Loucy (cell line): Measurements from ENCODE around the gene KNDC1.

ENCODE experiments used
- H2AFZ ChIP-seq: fragments of 200-600 bp; sonication (generic); 2 replicates; pipeline ENCODE4 v1.6.0; 2016; ENCODE audit warnings: antibody characterized with exemption, mild to moderate bottlenecking, low read length, moderate library complexity
- H3F3A ChIP-seq: fragments of 200-600 bp; 2 replicates; pipeline ENCODE4 v1.6.0; 2016; ENCODE audit warnings: antibody characterized with exemption, low read depth, mild to moderate bottlenecking
- H3K27me3 ChIP-seq: fragments of 200-600 bp; sonication (generic); 2 replicates; pipeline ENCODE4 v1.6.1; 2014; ENCODE audit warnings: low read length, mild to moderate bottlenecking; ENCODE audit not compliant: insufficient read depth, poor library complexity, severe bottlenecking
- H3K36me3 ChIP-seq: fragments of 200-600 bp; sonication (generic); 2 replicates; pipeline ENCODE4 v1.6.1; 2016; ENCODE audit warnings: low read length; ENCODE audit not compliant: insufficient read depth
- H3K4me1 ChIP-seq: fragments of 200-600 bp; sonication (generic); 2 replicates; pipeline ENCODE4 v1.5.1; 2014; ENCODE audit warnings: low read length, mild to moderate bottlenecking; ENCODE audit not compliant: insufficient read depth, poor library complexity, severe bottlenecking
- H3K4me2 ChIP-seq: fragments of 200-600 bp; sonication (generic); 2 replicates; pipeline ENCODE4 v1.6.0; 2014; ENCODE audit warnings: antibody characterized with exemption, low read length, low read depth, mild to moderate bottlenecking; ENCODE audit not compliant: poor library complexity, severe bottlenecking
- H3K4me3 ChIP-seq: fragments of 200-600 bp; sonication (generic); 2 replicates; pipeline ENCODE4 v1.5.1; 2014; ENCODE audit warnings: low read length, mild to moderate bottlenecking, mixed read lengths; ENCODE audit not compliant: poor library complexity, severe bottlenecking
- H3K79me2 ChIP-seq: fragments of 200-600 bp; sonication (generic); 2 replicates; pipeline ENCODE4 v1.6.1; 2014; ENCODE audit warnings: low read length; ENCODE audit not compliant: insufficient read depth
- H3K9ac ChIP-seq: fragments of 200-600 bp; sonication (generic); 2 replicates; pipeline ENCODE4 v1.6.0; 2014; ENCODE audit warnings: mild to moderate bottlenecking, low read depth, low read length, moderate library complexity; ENCODE audit not compliant: poor library complexity, severe bottlenecking
- H3K9me2 ChIP-seq: fragments of 200-600 bp; sonication (generic); replicated peaks from 2 replicates; pipeline ENCODE4 v1.6.1; 2016; ENCODE audit warnings: low read depth, low read length, mixed read lengths
- H3K9me3 ChIP-seq: fragments of 200-600 bp; sonication (generic); 2 replicates; pipeline ENCODE4 v1.6.1; 2014; ENCODE audit warnings: mild to moderate bottlenecking, antibody characterized with exemption, low read length, low read depth; ENCODE audit not compliant: insufficient read depth
- H4K20me1 ChIP-seq: fragments of 200-600 bp; sonication (generic); 2 replicates; pipeline ENCODE4 v1.6.0; 2014; ENCODE audit warnings: antibody characterized with exemption, low read length, mild to moderate bottlenecking; ENCODE audit not compliant: insufficient read depth, poor library complexity, severe bottlenecking
- EZH2phosphoT487 ChIP-seq: fragments of 200-600 bp; IDR thresholded peaks from 2 replicates; pipeline ENCODE4 v1.6.1; 2018; ENCODE audit warnings: antibody characterized with exemption, mild to moderate bottlenecking, moderate library complexity, borderline replicate concordance
- TF ChIP-seq, protein P1 (sequence below): fragments of 200-600 bp; sonication (generic); conservative IDR thresholded peaks from 2 replicates; pipeline ENCODE4 v1.5.1; 2014; ENCODE audit warnings: mild to moderate bottlenecking, antibody characterized with exemption, low read length

The KNDC1 gene

DNA sequence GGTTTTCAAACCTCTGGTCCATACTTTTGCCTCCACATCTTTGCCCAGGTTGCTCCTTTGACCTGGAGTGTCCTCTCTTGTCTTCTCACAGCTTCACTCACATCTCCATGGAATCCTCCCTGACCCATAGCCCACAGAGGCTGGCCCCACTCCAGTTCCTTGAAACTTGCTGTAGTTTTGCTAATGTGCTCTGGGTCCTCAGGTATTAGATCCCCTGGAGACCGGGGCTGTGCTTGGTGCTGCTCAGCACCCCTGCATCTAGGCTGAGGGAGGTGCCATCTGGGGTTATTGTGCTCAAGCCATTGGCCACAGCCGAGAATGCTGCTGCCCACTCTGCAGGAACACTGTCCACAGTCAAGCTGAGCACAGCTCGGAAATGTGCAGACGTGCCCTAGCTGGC, 16.5 kb downstream of the KNDC1 start:
- no peak overlapping the region for H3K4me2 ChIP-seq
- H3K4me3 ChIP-seq = no peak overlapping the region
- no peak overlapping the region for H2AFZ ChIP-seq
- no peaks in the 10 kb centered on the region for H3K36me3 ChIP-seq
- no peaks in the 10 kb centered on the region for H3K27me3 ChIP-seq
- H4K20me1 ChIP-seq = no peaks in the 10 kb centered on the region
- H3K9me3 ChIP-seq = peaks cover 36% of the 10 kb centered on the region; the same call in 1 of the 2 replicates
- H3K9me2 ChIP-seq = no peaks in the 10 kb centered on the region
- no peaks in the 10 kb centered on the region for H3K4me1 ChIP-seq
- TF ChIP-seq EZH2phosphoT487 = no peak
- no peak overlapping the region for H3K9ac ChIP-seq
- no peaks in the 10 kb centered on the region for H3K79me2 ChIP-seq
- peaks cover 5% of the 10 kb centered on the region; the same call in 1 of the 2 replicates for H3F3A ChIP-seq

DNA sequence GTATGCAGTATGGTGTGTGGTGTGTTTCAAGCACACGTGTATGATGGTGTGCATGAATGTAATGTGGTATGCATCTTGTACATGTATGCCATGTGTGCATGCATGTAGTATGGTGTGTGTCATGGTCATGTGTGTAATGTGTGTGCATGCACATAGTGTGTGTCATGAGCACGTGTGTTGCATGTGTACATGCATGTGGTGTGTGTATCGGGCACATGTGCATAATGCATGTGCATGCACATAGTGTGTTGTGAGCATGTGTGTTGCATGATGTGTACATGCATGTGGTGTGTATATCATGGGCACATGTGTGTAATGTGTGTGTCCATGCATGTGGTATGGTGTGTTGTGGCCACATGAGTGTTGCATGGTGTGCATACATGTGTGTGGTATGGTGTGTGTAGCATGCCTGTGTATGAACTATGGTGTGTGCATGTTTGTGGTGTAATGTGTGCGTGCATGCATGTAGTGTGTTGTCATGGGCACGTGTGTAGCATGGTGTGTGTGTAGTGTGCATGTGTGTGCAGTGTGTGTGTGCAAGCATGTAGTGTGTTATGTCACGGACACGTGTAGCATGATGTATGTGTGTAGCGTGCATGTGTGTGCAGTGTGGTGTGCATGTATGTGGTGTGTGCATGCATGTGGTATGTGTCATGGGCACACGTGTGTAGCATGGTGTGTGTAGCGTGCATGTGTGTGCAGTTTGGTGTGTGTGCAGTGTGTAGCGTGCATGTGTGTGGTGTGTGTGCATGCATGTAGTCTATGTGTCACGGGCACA, 17.6 kb downstream of the KNDC1 start:
- Histone ChIP-seq H3K9me2 (no peaks in the 10 kb centered on the region), H3K4me2 (no peak overlapping the region), H2AFZ (no peak overlapping the region), H3K4me1 (no peaks in the 10 kb centered on the region), H3K79me2 (no peaks in the 10 kb centered on the region), H3K27me3 (no peaks in the 10 kb centered on the region), H3F3A (peaks cover 5% of the 10 kb centered on the region; the same call in 1 of the 2 replicates), H3K9me3 (peaks cover 40% of the 10 kb centered on the region; the same call in 1 of the 2 replicates), H4K20me1 (no peaks in the 10 kb centered on the region), H3K4me3 (no peak overlapping the region), H3K9ac (no peak overlapping the region), H3K36me3 (no peaks in the 10 kb centered on the region)
- TF ChIP-seq, protein P1, sequence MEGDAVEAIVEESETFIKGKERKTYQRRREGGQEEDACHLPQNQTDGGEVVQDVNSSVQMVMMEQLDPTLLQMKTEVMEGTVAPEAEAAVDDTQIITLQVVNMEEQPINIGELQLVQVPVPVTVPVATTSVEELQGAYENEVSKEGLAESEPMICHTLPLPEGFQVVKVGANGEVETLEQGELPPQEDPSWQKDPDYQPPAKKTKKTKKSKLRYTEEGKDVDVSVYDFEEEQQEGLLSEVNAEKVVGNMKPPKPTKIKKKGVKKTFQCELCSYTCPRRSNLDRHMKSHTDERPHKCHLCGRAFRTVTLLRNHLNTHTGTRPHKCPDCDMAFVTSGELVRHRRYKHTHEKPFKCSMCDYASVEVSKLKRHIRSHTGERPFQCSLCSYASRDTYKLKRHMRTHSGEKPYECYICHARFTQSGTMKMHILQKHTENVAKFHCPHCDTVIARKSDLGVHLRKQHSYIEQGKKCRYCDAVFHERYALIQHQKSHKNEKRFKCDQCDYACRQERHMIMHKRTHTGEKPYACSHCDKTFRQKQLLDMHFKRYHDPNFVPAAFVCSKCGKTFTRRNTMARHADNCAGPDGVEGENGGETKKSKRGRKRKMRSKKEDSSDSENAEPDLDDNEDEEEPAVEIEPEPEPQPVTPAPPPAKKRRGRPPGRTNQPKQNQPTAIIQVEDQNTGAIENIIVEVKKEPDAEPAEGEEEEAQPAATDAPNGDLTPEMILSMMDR = no peak
- no peak for TF ChIP-seq EZH2phosphoT487

DNA sequence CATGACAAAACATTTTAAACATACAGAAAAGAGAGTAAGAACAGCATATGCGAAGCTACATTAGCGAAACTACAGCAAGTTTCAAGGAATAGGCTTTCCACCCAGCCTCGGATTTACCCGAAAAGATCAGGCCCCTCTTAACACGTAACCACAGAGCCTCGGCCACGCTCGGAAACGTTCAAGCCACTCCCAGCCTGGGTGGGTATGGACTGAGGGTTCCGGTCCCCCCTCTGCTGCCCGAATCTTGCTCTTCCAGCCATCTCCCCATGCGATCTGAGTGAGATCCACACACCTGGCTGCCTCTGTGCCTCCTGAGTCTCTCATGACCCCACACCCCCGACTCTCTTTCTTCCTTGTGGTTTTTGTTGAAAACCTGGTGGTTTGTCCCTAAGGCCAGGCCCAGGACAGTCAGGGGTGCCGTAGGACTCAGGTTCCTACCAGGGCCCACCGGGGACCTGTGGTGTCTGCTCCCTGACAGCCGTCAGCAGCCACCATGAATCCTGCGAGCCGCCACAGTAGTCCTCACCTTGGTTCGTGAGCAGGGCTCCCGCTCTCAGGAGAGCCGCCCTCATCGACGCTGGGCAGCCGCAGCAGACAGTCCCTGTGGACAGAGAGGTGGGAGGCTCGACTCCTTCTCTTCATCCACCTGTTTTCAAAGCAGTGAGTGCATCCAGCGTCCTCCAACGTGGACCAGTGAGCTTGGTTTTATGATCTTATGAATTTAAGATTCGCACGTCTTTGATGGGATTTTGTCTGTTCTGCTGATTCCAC, 18.5 kb downstream of the KNDC1 start:
- H3K9me3 ChIP-seq = peaks cover 42% of the 10 kb centered on the region; the same call in 1 of the 2 replicates
- no peak overlapping the region for H2AFZ ChIP-seq
- H3K36me3 ChIP-seq = no peaks in the 10 kb centered on the region
- no peak overlapping the region for H3K4me2 ChIP-seq
- H3K9ac ChIP-seq = no peak overlapping the region
- no peaks in the 10 kb centered on the region for H3K9me2 ChIP-seq
- H3K4me3 ChIP-seq = no peak overlapping the region
- no peaks in the 10 kb centered on the region for H3K27me3 ChIP-seq
- H3K79me2 ChIP-seq = no peaks in the 10 kb centered on the region
- H4K20me1 ChIP-seq = no peaks in the 10 kb centered on the region
- TF ChIP-seq, protein P1 = no peak
- TF ChIP-seq EZH2phosphoT487 = no peak
- H3K4me1 ChIP-seq = no peaks in the 10 kb centered on the region
- peaks cover 5% of the 10 kb centered on the region; the same call in 1 of the 2 replicates for H3F3A ChIP-seq
